ENCODE data around the gene CST5. TPM values are rescaled to one million over a fixed set of nuclear protein-coding genes. Genes with fewer than 3 reads are reported as not detected.
"Not testable (repeated sequence)": the region's sequence is repeated elsewhere in the genome, so short reads cannot be mapped to it uniquely, and the experiment has no call there.

CST5 gene
- total and polyA plus RNA-seq, 4 donors = not detected

GRCh38 chr20:23902396-23902795 is 22.8 kb upstream of the CST5 start:
- H3K4me3 ChIP-seq (ENCODE audit: low read depth, low read length); H3K36me3 ChIP-seq (ENCODE audit: control insufficient read depth, insufficient read depth, low read length); DNase-seq (ENCODE audit: low read depth in 4 of 6, low spot score in 6 of 6); H3K27me3 ChIP-seq (ENCODE audit: control insufficient read depth, insufficient read depth, low read length); H3K4me1 ChIP-seq (ENCODE audit: control insufficient read depth, insufficient read depth, low read length); H3K27ac ChIP-seq (ENCODE audit: low read depth, low read length); H3K9me3 ChIP-seq (ENCODE audit: control insufficient read depth, insufficient read depth, low read length): not testable (repeated sequence)
- WGBS (ENCODE audit: insufficient coverage) = 71% methylated on average over 3 of the region's 8 CpGs

DNA sequence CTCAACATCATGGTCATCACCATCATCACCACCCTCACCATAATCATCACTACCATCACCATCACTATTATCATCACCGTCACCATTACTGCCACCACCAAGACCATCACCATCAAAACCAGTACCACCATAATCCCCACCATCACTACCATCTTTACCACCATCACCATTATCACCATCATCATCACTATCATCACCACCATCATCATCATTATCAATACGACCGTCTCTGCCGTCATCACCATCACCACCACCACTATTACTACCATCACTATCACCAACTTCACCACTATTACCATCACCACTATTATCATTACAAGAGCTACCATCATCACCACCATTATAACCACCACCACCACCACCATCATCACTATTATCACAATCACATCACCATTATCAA is 11.3 kb upstream of the CST5 start:
- not testable (repeated sequence) for DNase-seq (ENCODE audit: low read depth in 4 of 6, low spot score in 6 of 6); H3K36me3 ChIP-seq (ENCODE audit: control insufficient read depth, insufficient read depth, low read length); H3K27me3 ChIP-seq (ENCODE audit: control insufficient read depth, insufficient read depth, low read length); H3K27ac ChIP-seq (ENCODE audit: low read depth, low read length); H3K9me3 ChIP-seq (ENCODE audit: control insufficient read depth, insufficient read depth, low read length); H3K4me3 ChIP-seq (ENCODE audit: low read depth, low read length); H3K4me1 ChIP-seq (ENCODE audit: control insufficient read depth, insufficient read depth, low read length)
- WGBS (ENCODE audit: insufficient coverage) = 95% methylated on average over 4 of the region's 4 CpGs

DNA sequence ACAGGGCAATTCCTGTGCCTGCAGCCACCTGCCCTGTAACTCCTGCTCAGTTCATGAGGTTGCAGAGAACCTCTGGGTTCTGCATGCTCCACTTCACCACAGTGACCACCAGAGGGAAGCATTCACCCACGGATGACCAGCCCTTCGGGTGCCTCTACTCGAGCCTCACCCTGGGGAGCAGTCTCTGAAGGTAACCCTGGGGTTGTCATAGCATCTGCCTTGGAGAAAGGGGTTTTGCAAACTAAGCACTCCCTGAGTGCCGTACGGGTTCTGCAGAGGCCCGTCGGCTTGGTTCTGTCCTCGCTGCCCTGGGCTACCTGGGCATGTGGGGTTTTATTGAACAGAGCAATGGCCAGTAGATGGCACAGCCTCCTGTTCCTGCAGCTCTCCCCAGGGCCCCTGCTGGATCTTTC is 10.2 kb upstream of the CST5 start:
- Histone ChIP-seq H3K27me3 (ENCODE audit: control insufficient read depth, insufficient read depth, low read length) (no peaks in the 10 kb centered on the region), H3K9me3 (ENCODE audit: control insufficient read depth, insufficient read depth, low read length) (no peaks in the 10 kb centered on the region), H3K4me1 (ENCODE audit: control insufficient read depth, insufficient read depth, low read length) (no peaks in the 10 kb centered on the region), H3K27ac (ENCODE audit: low read depth, low read length) (no peak overlapping the region), H3K36me3 (ENCODE audit: control insufficient read depth, insufficient read depth, low read length) (no peaks in the 10 kb centered on the region), H3K4me3 (ENCODE audit: low read depth, low read length) (no peak overlapping the region)
- DNase-seq (ENCODE audit: low read depth in 4 of 6, low spot score in 6 of 6) = peak in 3 of 6 donors; percentile 12 to 75 (median 61)
- WGBS (ENCODE audit: insufficient coverage) = 47% methylated on average over 6 of the region's 8 CpGs

- Histone ChIP-seq H3K9me3 (ENCODE audit: control insufficient read depth, insufficient read depth, low read length) (no peaks in the 10 kb centered on the region), H3K4me1 (ENCODE audit: control insufficient read depth, insufficient read depth, low read length) (no peaks in the 10 kb centered on the region), H3K4me3 (ENCODE audit: low read depth, low read length) (no peak overlapping the region), H3K27me3 (ENCODE audit: control insufficient read depth, insufficient read depth, low read length) (no peaks in the 10 kb centered on the region), H3K27ac (ENCODE audit: low read depth, low read length) (no peak overlapping the region), H3K36me3 (ENCODE audit: control insufficient read depth, insufficient read depth, low read length) (no peaks in the 10 kb centered on the region)
- WGBS (ENCODE audit: insufficient coverage) = no CpG with 5 or more reads among the region's 2 CpGs
- no peak for DNase-seq (ENCODE audit: low read depth in 4 of 6, low spot score in 6 of 6)
Observed at GRCh38 chr20:23887856-23888255, 8.3 kb upstream of the CST5 start.

GRCh38 chr20:23884771-23885162 is 5.2 kb upstream of the CST5 start:
- H3K9me3 ChIP-seq (ENCODE audit: control insufficient read depth, insufficient read depth, low read length) = no peaks in the 10 kb centered on the region
- H3K4me3 ChIP-seq (ENCODE audit: low read depth, low read length) = no peak overlapping the region

DNA sequence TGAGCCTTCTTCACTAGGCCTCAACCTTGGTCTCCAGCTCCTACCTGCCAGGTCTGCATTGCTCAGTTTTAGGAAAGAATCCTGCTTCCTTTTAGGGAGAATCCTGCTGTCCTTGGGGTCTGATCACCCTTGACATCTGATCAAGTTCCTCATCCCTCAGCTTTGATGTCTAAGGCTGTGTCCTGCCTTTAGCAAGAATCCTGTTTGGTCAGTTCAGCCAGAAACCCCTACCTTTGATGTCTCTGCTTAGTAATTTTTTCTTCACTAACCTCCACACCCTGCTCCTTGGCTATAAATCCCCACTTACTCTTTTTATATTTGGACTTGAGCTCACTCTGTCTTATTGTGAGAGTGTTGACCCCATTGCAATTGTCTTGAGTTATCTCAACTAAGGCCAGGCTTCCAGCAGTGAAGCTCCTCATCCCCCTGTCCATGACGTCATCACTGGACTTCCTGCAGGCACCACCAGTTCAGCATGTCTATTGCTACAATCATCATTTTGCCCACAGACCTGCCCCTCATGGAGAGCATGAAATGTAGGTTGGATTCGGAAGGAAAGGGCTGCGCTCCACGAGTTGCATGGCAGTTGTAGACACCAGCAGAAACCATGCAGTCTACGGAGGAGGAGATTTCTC is 4.7 kb upstream of the CST5 start:
- Histone ChIP-seq H3K27me3 (ENCODE audit: control insufficient read depth, insufficient read depth, low read length) (no peaks in the 10 kb centered on the region), H3K27ac (ENCODE audit: low read depth, low read length) (no peak overlapping the region), H3K9me3 (ENCODE audit: control insufficient read depth, insufficient read depth, low read length) (no peaks in the 10 kb centered on the region), H3K36me3 (ENCODE audit: control insufficient read depth, insufficient read depth, low read length) (no peaks in the 10 kb centered on the region), H3K4me3 (ENCODE audit: low read depth, low read length) (no peak overlapping the region), H3K4me1 (ENCODE audit: control insufficient read depth, insufficient read depth, low read length) (no peaks in the 10 kb centered on the region)
- 93% methylated on average over 5 of the region's 5 CpGs for WGBS (ENCODE audit: insufficient coverage)
- no peak for DNase-seq (ENCODE audit: low read depth in 4 of 6, low spot score in 6 of 6)

More at GRCh38 chr20:23884771-23885162, 5.2 kb upstream of the CST5 start:
- Histone ChIP-seq H3K4me1 (ENCODE audit: control insufficient read depth, insufficient read depth, low read length) (no peaks in the 10 kb centered on the region), H3K27ac (ENCODE audit: low read depth, low read length) (no peak overlapping the region), H3K27me3 (ENCODE audit: control insufficient read depth, insufficient read depth, low read length) (no peaks in the 10 kb centered on the region), H3K36me3 (ENCODE audit: control insufficient read depth, insufficient read depth, low read length) (no peaks in the 10 kb centered on the region)
- WGBS (ENCODE audit: insufficient coverage) = 100% methylated on average over 2 of the region's 5 CpGs
- no peak for DNase-seq (ENCODE audit: low read depth in 4 of 6, low spot score in 6 of 6)

DNA sequence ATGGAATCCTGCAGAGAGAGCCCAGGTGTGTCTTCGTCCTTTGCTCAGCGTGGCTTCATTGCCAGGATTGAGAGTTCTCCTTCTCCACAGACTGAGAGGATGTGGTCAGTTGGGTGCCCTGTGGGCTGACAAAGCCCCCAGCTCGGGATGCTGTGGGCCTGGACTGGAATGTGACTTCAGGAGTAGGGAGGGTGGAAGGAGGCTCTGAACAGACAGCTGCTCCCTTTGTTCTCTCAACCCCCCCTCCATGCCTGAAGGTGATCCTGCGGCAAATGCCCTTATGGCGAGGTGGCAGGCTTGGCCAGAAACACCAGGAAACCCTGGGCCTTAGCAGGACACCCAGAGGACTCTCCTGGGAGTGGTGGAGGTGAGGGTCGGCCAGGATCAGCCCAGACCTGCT is 1.8 kb upstream of the CST5 start:
- H3K4me1 ChIP-seq (ENCODE audit: control insufficient read depth, insufficient read depth, low read length) = peaks cover 4% of the 10 kb centered on the region
- no peak overlapping the region for H3K27ac ChIP-seq (ENCODE audit: low read depth, low read length)
- 49% methylated on average over 3 of the region's 6 CpGs for WGBS (ENCODE audit: insufficient coverage)
- H3K9me3 ChIP-seq (ENCODE audit: control insufficient read depth, insufficient read depth, low read length) = no peaks in the 10 kb centered on the region
- H3K36me3 ChIP-seq (ENCODE audit: control insufficient read depth, insufficient read depth, low read length) = no peaks in the 10 kb centered on the region
- no peak for DNase-seq (ENCODE audit: low read depth in 4 of 6, low spot score in 6 of 6)
- H3K27me3 ChIP-seq (ENCODE audit: control insufficient read depth, insufficient read depth, low read length) = no peaks in the 10 kb centered on the region
- no peak overlapping the region for H3K4me3 ChIP-seq (ENCODE audit: low read depth, low read length)

- WGBS (ENCODE audit: insufficient coverage) = 86% methylated on average over 4 of the region's 4 CpGs
- Histone ChIP-seq H3K27me3 (ENCODE audit: control insufficient read depth, insufficient read depth, low read length) (no peaks in the 10 kb centered on the region), H3K36me3 (ENCODE audit: control insufficient read depth, insufficient read depth, low read length) (no peaks in the 10 kb centered on the region), H3K4me3 (ENCODE audit: low read depth, low read length) (no peak overlapping the region), H3K9me3 (ENCODE audit: control insufficient read depth, insufficient read depth, low read length) (no peaks in the 10 kb centered on the region), H3K27ac (ENCODE audit: low read depth, low read length) (no peak overlapping the region), H3K4me1 (ENCODE audit: control insufficient read depth, insufficient read depth, low read length) (peaks cover 4% of the 10 kb centered on the region)
- no peak for DNase-seq (ENCODE audit: low read depth in 4 of 6, low spot score in 6 of 6)
Observed at GRCh38 chr20:23880417-23880816, 869 bp upstream of the CST5 start.

GRCh38 chr20:23879811-23880374 is 345 bp upstream of the CST5 start:
- no peak for DNase-seq (ENCODE audit: low read depth in 4 of 6, low spot score in 6 of 6)
- H3K27ac ChIP-seq (ENCODE audit: low read depth, low read length) = no peak overlapping the region
- H3K27me3 ChIP-seq (ENCODE audit: control insufficient read depth, insufficient read depth, low read length) = no peaks in the 10 kb centered on the region
- no peaks in the 10 kb centered on the region for H3K9me3 ChIP-seq (ENCODE audit: control insufficient read depth, insufficient read depth, low read length)
- no peak overlapping the region for H3K4me3 ChIP-seq (ENCODE audit: low read depth, low read length)
- no peaks in the 10 kb centered on the region for H3K36me3 ChIP-seq (ENCODE audit: control insufficient read depth, insufficient read depth, low read length)
- WGBS (ENCODE audit: insufficient coverage) = 72% methylated on average over 5 of the region's 8 CpGs
- H3K4me1 ChIP-seq (ENCODE audit: control insufficient read depth, insufficient read depth, low read length) = peaks cover 4% of the 10 kb centered on the region

- WGBS (ENCODE audit: insufficient coverage) = 82% methylated on average over 4 of the region's 7 CpGs
- no peaks in the 10 kb centered on the region for H3K9me3 ChIP-seq (ENCODE audit: control insufficient read depth, insufficient read depth, low read length)
- DNase-seq (ENCODE audit: low read depth in 4 of 6, low spot score in 6 of 6) = no peak
- H3K4me1 ChIP-seq (ENCODE audit: control insufficient read depth, insufficient read depth, low read length) = peaks cover 4% of the 10 kb centered on the region
- H3K27ac ChIP-seq (ENCODE audit: low read depth, low read length) = no peak overlapping the region
- H3K4me3 ChIP-seq (ENCODE audit: low read depth, low read length) = no peak overlapping the region
- no peaks in the 10 kb centered on the region for H3K36me3 ChIP-seq (ENCODE audit: control insufficient read depth, insufficient read depth, low read length)
- no peaks in the 10 kb centered on the region for H3K27me3 ChIP-seq (ENCODE audit: control insufficient read depth, insufficient read depth, low read length)
Observed at GRCh38 chr20:23878787-23879186, 761 bp downstream of the CST5 start.

All from spinal cord (tissue), 10 donors.